ENCODE data around the gene NRM.
"Not testable (repeated sequence)": the region's sequence is repeated elsewhere in the genome, so short reads cannot be mapped to it uniquely, and the experiment has no call there.

Gene NRM

GRCh38 chr6:30664994-30665767 is 25.6 kb downstream of the NRM start:
- FAIRE-seq = no peak

GRCh38 chr6:30657922-30658321 is 32.9 kb downstream of the NRM start:
- not testable (repeated sequence) for FAIRE-seq

DNA sequence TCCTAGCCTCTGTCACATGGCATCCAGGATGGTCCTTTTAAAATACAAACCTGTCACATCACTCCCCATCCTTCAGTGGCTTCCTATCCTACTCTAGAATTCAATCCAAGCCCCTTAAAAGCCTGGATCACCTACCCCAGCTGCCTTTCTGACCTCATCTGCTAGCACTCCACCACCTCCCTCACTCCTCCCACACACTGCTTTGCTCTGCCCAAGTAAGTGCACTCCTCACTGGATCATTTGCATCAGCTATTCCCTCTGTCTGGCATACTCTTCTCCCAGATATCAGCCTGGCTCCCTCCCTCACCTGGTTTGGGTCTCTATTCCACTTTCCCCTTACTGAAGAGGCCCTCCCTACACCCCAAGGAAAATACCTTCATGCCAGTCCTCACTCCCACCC is 33.3 kb downstream of the NRM start:
- no peak for FAIRE-seq

DNA sequence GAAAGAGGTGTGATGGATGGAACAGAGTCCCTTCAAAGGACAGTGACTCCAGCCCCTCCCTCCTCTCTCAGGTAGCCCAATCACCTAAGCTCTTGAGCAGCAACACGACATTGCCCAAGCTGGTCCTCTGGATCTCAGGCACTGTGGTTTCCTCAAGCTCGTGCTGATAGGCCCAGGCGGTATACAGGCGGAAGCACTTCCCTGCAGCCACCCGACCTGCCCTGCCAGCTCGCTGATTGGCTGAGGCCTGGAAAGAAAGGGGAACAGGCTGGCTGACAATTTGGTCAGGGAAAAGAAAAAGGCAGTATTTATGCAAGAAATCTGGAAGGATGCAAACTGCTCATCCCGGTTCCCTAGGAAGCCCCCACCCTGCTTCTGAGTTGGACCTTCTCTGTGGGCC is 34.3 kb downstream of the NRM start:
- no peak for FAIRE-seq

DNA sequence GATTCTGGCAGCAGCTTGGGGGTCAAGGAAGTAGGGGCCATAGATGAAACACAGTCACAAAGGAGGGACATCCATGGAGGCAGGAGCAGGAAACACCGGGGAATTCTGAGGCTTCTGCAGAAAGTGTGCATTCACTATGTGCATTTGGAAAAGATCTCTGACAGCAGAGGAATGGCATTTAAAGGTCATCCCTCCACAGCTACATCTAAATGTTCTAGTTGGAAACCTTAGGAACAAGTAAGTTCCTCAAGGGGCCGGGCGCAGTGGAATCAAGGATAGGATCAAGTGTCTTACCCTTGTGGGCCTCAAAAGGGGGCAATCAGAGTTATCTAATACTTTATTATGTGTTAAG is 35.1 kb downstream of the NRM start:
- no peak for FAIRE-seq

GRCh38 chr6:30654798-30655742 is 35.7 kb downstream of the NRM start:
- no peak for FAIRE-seq

- FAIRE-seq = no peak
These were observed 39.6 kb downstream of the NRM start for GRCh38 chr6:30651143-30651542.

DNA sequence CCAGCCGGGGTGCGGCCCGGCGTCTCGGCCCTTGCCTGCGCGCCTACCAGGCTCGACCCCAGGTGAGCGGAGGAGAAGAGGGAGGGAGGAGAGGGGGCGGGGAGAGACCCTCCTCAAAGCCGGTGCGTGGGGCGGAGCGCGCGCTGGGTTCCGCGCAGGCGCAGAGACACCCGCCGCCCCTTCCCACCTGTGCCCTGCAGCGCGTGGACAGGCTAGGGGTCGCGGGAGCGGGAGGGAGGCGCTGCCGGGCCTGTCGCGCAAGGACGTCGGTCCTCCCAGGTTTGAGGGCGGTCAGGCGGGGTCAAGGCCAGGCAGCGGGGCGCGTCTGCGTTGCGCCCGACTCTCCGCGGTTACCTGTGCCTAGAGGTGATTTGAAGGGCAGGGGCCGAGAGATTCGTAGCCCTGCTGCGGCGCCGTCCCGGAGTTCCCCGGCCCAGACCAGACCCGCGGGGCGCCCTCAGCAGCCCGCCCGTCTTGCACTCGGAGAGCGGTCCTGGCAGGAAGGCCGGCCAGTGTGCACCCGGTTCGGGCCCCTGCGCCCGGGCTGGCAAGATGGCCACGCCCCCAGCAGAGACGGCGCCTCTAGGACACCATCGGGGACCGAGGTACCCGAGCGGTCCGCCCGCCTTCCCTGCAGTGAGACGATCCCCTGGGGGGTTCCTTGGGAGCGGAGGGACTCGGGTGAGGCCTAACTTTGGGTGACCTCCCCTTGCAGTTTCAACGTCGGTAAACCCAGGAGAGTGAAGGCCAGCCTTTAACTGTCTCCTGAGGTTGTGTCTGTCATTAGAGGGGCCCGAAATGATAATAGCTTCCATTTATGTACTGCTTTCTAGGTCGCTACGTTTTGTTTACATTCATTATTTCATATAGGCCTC is 43.3 kb downstream of the NRM start:
- FAIRE-seq = no peak

- no peak for FAIRE-seq
These were observed 44.1 kb downstream of the NRM start, which contains the start of gene C6orf136 for GRCh38 chr6:30646450-30647241. TSS of gene C6orf136 (plus strand) at chr6:30647133. CDS start at chr6:30647232, 99 bp downstream.

DNA sequence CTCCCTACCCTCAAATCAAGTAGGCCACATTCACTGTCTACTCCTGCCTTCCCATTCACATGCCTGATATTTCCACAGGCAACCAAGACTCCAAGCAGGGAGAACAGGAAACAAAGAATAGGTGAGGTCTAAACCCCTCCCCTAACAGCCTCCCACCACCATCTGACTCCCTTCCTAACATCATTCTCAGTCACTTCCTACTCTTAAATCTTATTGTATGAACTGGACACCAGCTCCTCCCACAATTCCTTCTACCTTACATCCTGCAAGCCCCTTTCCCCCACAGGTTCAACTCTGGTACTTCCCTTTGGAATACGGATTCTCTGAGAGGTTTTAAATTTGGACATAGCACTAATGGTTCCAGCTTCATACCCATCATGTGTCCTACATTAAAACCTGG is 44.8 kb downstream of the NRM start:
- FAIRE-seq = no peak

- no peak for FAIRE-seq
These were observed 46.0 kb downstream of the NRM start for GRCh38 chr6:30644769-30645168.

DNA sequence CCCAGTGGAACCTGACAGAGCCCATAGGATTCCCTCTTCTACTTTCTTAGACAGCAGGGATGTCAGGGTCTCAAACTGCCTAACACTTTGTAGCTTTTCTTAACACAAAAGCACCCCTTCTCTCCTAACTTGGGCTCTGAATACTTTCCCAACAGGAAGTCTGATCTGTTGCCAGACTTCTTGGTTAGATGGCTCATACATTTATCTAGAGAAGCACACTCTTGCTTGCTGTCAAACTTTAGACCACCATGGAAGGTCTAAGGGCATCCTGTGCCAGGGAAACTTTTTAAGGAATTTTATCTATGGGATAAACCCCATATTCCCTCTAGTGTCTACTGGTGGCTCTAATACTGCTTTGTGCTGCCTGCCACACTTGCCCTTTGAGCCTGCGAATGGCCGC is 47.1 kb downstream of the NRM start:
- no peak for FAIRE-seq

DNA sequence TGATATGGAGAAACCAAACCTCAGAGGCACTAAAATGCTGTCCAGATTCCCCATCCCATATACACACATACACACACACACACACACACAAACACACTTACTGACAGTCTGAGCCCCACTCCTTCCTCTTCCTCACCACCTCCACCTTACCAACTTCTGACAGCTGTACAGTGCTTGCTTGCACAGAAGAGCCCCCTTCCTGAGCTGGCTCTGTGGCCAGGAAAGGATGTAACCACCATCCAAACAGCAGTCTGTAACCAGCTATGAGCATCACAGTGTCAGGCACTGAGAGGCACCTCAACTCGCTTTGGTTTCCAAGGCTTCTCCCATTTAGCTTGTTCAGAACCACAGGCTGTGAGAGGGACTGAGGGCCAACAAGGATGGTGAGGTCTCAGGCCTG is 49.7 kb downstream of the NRM start:
- FAIRE-seq = no peak

GRCh38 chr6:30640481-30640880 is 50.3 kb downstream of the NRM start:
- FAIRE-seq = no peak

All from islet of Langerhans (tissue), 1 donor.